ENCODE results near the gene PDE11A.
"Not testable (repeated sequence)": the region's sequence is repeated elsewhere in the genome, so short reads cannot be mapped to it uniquely, and the experiment has no call there.

PDE11A gene

GRCh38 chr2:177881008-177881747 lies 191.4 kb downstream of the PDE11A start:
- FAIRE-seq, result no peak

DNA sequence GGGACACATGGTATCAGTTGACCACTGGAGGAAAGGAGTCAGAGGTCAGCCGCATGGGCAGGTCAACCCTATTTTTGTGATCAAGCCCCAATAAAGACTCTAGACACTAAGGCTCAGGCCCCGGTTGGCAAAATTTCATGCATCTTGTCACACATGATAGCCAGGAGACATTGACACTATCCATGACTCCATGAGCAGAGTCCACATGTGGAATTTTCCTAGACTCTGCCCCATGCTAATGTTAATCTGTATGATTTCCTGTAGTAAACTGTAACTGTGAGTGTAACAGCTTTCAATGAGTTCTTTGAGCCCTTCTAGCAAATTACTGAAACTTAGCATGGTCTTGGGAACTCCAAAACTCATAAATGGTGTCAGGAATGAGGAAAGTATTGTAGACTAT lies 192.3 kb downstream of the PDE11A start:
- FAIRE-seq, result no peak

GRCh38 chr2:177876950-177877349 lies 195.6 kb downstream of the PDE11A start:
- no peak for FAIRE-seq

- no peak for FAIRE-seq
Measured at GRCh38 chr2:177874686-177875085, 197.9 kb downstream of the PDE11A start.

- FAIRE-seq, result no peak
Measured at GRCh38 chr2:177873915-177874314, 198.7 kb downstream of the PDE11A start.

GRCh38 chr2:177872286-177872685 lies 200.3 kb downstream of the PDE11A start:
- FAIRE-seq, result no peak

DNA sequence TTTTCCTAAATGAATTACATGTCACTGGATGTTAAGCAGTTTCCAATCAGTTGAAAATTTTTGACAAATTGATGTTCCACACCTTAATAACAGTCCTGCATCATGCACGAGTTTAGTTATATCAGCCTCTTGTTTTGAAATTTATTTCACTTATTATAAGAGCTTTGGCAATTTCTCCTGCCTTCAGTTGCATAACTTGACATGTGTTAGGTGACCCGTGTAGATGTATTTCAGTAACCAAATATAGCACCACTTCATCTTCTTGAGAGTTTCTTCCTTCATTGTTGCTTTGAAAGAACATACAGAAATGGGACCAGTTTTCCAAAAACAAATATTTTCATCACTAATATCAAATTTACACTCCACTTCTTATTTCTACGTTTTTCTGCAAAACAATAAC lies 202.7 kb downstream of the PDE11A start:
- no peak for FAIRE-seq

DNA sequence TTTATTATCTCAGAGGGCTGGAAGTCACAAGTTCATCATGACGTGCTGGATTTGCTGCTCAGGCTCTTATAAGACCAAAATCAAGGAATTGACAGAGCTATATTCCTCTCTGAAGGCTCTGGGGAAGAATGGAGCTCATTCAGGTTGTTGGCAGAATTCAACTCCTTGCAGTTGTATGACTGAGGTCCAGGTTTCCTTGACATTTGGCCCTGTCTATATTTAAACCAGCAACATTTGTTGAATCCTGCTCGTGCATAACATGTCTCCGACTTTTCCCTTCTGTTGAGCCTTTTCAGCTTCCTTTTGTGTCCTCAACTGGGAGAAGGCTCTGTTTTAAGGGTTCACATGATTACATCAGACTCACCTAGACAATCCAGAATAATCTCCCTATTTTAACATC lies 203.4 kb downstream of the PDE11A start:
- no peak for FAIRE-seq

GRCh38 chr2:177868806-177869205 lies 203.8 kb downstream of the PDE11A start:
- no peak for FAIRE-seq

DNA sequence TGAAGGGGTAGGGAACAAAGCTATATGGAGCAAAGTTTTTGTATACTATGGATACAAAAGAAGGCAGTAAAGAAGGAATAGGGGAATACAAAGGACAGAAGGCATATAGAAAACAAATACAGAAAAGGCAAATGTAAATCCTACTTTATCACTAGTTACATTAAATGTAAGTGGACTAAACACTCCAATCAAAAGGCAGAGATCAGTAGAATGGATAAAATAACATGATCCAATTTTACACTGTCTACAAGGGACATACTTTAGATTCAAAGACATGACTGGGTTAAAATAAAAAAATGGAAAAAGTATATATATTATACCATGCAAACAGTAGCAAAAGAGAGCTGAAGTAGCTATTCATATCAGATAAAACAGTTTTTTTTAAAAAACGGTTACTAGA lies 215.0 kb downstream of the PDE11A start:
- no peak for FAIRE-seq

GRCh38 chr2:177852389-177852788 lies 220.2 kb downstream of the PDE11A start:
- no peak for FAIRE-seq

DNA sequence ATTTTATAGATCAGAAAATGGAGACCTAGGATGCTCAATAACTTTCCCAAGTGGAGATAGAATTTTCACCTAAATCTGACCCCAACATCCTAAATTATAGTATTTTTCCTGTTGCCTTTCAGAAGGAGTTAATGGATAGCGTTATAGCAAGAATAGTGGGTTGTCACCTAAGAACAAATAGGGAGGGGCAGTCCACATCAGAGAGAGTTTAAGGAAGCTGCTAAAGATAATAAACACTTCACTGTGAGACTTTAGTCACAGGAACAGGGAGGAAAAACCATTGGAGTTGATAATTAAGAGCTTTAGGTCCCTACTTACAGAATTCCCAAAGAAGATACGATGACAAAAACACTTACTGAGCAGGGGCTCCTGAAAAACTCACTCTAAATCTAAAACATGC lies 229.4 kb downstream of the PDE11A start:
- FAIRE-seq, result no peak

DNA sequence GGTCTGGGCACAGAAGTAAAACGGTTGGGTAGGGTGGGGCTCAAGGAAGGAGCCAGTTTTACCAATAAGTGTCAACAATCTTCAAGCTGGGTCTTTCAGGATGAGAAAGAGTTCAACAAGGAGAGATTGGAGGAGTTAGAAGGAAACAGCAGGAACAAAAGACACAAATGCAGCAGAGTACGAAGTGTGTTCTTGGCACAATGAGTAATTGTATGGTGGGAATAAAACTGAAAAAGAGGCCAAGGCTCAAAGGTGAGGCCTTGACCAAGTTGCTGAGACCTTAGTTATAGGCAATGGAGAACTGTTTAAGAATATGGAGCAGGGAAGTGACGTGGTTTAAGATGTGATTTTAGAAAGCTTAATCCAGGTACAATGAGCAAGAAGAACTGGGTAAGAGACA lies 230.3 kb downstream of the PDE11A start:
- no peak for FAIRE-seq

GRCh38 chr2:177835418-177836204 lies 237.0 kb downstream of the PDE11A start:
- not testable (repeated sequence) for FAIRE-seq

DNA sequence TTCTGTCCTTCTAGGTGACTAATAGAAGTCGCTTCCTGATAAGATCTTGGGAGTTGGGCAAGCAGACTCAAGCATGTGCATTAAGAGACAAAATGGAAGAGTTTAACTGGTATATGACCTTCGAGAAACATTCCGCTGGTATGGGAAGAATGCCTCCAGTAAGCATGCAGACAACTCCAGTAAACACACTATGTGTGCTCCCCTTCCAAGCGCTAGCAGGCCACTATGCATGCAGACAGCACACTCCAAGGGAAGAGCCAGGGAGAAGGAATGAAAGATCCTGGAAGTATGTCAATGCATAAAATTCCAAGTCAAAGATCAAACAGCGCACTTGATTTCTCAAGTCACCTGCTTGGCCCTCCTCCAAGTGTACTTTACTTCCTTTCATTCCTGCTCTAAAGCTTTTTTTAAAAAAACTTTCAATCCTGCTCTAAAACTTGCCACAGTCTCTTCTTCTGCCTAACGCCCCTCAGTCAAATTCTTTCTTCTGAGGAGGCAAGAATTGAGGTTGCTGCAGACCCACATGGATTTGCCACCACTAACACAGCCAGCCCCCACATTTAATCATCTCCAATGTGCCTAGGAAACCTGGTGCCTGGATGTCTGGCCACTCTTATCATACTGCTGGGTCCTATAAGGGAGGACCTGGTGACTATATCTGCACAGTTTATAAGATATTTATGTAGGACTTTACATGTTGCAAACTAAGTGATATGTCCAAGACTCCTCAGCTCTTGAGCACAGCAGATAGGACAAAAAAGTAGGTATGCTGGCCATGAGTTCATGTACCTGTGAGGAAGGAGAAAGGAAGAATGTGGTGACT lies 239.8 kb downstream of the PDE11A start:
- no peak for FAIRE-seq

- FAIRE-seq, result no peak
Measured at GRCh38 chr2:177830881-177831386, 241.6 kb downstream of the PDE11A start.

DNA sequence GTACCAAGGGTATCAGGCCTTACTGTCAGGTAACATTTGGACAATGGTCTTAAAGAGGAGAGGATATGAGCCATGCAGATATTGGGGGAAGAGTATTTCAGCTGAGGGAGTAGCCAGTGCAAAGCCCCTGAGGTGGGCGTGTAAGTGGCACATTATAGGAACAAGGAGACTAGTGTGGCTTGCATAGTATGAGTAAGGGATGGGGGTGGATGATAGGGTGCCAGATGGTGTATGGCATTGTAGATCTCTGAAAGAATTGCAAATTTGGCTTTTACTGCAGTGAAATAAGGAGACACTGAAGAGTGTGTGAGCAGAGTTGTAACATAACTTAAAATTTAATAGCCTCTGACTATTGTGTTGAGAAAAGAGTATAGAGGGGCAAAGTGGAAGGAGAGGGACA lies 244.0 kb downstream of the PDE11A start:
- FAIRE-seq, result no peak

DNA sequence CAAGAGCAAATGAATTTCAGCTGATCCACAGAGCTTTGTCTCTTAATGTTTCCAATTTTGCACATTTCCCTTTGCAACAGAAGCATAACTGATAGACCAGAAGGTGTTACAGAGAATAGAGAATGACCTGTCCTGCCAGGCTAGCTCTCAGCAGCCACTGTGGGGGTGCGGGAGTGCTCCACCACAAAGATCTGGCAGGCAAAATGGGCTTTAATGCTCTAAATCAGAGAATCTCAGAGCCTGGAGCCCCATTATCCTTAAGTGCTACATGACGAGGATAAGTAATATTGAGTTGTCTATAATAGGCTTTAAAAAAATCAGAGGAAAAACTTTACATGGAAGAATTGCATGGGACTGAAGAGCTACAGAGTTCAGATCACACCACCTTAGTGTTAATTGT lies 245.7 kb downstream of the PDE11A start:
- FAIRE-seq, result no peak

- FAIRE-seq, result no peak
Measured at GRCh38 chr2:177822941-177823340, 249.6 kb downstream of the PDE11A start.

GRCh38 chr2:177818412-177818811 lies 254.2 kb downstream of the PDE11A start:
- no peak for FAIRE-seq

GRCh38 chr2:177817300-177817699 lies 255.3 kb downstream of the PDE11A start:
- FAIRE-seq, result no peak

DNA sequence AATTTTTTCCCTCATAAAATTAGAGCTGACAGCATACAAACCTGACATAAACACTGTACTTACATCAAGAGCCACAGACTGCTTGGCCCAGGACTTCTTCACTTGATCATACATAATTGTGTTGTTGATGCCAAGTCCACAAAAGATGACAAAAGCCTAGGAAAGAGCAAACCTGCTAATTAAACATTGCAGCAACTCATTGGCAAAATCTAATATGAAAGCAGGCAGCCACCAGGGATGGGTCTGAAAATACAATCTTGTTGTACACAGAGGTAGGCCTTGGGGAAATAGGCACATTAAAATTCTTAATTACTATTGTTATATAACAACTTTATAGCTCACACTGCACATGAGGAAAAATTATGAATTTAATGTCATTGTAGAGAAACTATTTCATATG lies 255.8 kb downstream of the PDE11A start:
- no peak for FAIRE-seq

DNA sequence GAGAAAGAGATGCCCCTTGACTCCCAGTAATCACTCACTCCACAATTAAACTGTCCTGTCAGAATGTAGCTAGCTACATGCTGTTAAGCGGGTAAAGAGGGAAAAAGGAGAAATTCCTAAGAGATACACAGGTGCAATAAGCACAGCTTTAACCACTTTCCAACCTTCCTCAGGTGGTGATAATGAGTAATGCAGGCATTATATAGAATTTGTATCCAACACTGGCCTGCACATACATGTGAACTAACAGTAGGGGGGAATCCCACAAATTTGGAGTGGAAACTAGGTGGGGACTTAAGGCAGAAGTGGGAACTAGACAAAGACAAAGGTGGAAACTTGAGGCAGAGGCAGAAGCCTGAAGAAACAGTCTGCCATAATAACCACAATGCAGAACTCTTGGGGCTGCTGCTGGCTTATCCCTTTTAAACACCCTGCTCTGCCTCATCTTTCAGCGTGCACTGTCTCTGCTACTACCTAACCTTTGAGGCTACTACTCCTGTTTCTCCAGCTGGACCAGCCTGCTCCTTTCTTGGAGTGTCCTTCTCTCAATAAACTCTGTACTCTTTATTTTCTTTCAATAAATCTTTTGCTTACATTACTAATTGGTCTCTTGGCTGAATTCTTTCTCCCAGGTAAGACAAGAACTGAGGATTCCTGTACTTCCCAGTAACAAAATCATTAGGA lies 259.7 kb downstream of the PDE11A start:
- FAIRE-seq, result no peak

Data from colon (tissue), 2 donors.